ENCODE data around the gene GSTT4. TPM values are rescaled to one million over a fixed set of nuclear protein-coding genes. Genes with fewer than 3 reads are reported as not detected.

GSTT4 gene
- total and polyA plus RNA-seq, 2 of the 13 experiments (the other 11 are each of a cell fraction or from before 2014, with no cell fraction given): 0.59 to 0.62 TPM

- TF ChIP-seq TFDP1 (CRISPR knock-in tag; IDR thresholded peaks at IDR 0.05; ENCODE audit: borderline replicate concordance) (no peak), NR2C2 (CRISPR knock-in tag; IDR thresholded peaks at IDR 0.05; ENCODE audit: borderline replicate concordance) (no peak), ZNF142 (CRISPR knock-in tag; IDR thresholded peaks at IDR 0.05) (no peak), MED1 (CRISPR knock-in tag; IDR thresholded peaks at IDR 0.05) (peak; percentile 41; the same call in 1 of the 2 replicates), DNMT3B (CRISPR knock-in tag; conservative IDR thresholded peaks at IDR 0.05) (no peak), ZKSCAN8 (CRISPR knock-in tag; IDR thresholded peaks at IDR 0.05; ENCODE audit: borderline replicate concordance) (no peak), ZSCAN12 (CRISPR knock-in tag; IDR thresholded peaks at IDR 0.05) (no peak), FOXA1 (IDR thresholded peaks at IDR 0.05) (no peak), FOXA1 (CRISPR knock-in tag; IDR thresholded peaks at IDR 0.05) (no peak), CBFB (CRISPR knock-in tag; IDR thresholded peaks at IDR 0.05) (no peak), SP4 (CRISPR knock-in tag; IDR thresholded peaks at IDR 0.05) (no peak), TERF1 (CRISPR knock-in tag; IDR thresholded peaks at IDR 0.05) (no peak), FUBP1 (CRISPR knock-in tag; IDR thresholded peaks at IDR 0.05; ENCODE audit: borderline replicate concordance) (no peak), IRX3 (CRISPR knock-in tag; IDR thresholded peaks at IDR 0.05; ENCODE audit: borderline replicate concordance, low read depth) (no peak), GPN1 (CRISPR knock-in tag; IDR thresholded peaks at IDR 0.05; ENCODE audit: borderline replicate concordance) (no peak), SSRP1 (CRISPR knock-in tag; IDR thresholded peaks at IDR 0.05) (no peak), ZNF563 (CRISPR knock-in tag; IDR thresholded peaks at IDR 0.05) (no peak), CSRNP1 (CRISPR knock-in tag; IDR thresholded peaks at IDR 0.05) (no peak), ZNF160 (CRISPR knock-in tag; IDR thresholded peaks at IDR 0.05) (no peak), ZFP36L1 (CRISPR knock-in tag; IDR thresholded peaks at IDR 0.05) (no peak)
Observed at GRCh38 chr22:24025475-24025874, 20.2 kb upstream of the GSTT4 start (continued).

Data from HepG2 (cell line).